Hematopoietic multipotent progenitor cell treated with erythropoietin and hydrocortisone succinate and interleukin-3 and kit ligand, for 6 days (in vitro differentiated cells): ENCODE measurements around the gene YPEL2.
"Not testable (repeated sequence)": the region's sequence is repeated elsewhere in the genome, so short reads cannot be mapped to it uniquely, and the experiment has no call there.

ENCODE experiments used
- DNase-seq: peaks from one replicate; pipeline ENCODE4 v3.0.0-alpha.2; 2015

YPEL2 gene

DNA sequence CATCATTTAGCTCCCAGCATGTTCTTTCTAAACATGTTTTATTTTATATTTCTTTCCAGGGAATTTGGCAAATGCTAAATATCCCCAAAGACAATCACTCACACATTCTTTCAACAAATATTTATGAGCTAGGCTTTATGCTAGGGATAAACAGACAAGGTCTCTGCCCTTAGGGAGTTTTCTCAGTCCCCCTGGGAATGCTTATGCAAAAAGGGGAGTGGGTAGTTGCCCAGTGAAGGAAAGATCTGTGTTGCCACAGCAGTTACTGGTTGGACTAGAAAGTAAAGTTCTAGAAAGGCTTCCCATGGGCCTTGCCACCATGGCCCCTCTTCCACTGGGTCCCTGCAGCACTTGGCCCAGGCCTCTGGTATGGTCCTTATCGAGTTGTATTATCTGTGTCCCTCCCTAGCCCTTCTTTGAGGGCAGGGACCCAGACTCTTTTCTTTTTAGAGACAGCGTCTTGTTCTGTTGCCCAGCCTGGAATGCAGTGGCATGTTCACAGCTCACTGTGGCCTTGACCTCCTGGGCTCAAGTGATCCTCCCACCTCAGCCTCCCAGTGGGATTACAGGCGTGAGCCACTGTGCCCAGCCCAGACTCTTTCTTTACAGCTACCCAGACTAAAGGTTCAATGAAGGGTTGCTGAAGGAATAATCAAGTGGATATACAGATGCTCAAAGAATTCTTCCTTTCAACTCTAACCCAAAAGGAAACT is 78.0 kb downstream of the YPEL2 start:
- no peak for DNase-seq

DNA sequence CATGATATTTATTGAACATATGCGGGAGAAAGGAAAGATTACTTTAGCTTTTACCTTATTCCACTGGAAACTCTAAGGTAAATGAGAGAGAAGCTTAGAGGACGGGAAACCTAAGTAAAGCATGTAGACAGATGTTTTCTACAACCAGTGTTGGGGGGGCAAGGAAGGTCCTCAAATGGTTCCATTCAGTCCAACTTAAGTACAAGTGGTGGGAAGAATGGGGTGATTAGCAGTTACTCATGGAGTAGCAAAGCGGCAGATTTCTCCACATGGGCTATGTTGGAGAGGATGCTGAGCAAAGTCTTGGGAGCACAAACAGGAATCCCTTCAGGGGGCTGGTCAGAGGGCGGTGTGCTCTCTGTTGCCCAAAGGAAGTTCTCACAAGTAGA is 78.6 kb downstream of the YPEL2 start:
- no peak for DNase-seq

DNA sequence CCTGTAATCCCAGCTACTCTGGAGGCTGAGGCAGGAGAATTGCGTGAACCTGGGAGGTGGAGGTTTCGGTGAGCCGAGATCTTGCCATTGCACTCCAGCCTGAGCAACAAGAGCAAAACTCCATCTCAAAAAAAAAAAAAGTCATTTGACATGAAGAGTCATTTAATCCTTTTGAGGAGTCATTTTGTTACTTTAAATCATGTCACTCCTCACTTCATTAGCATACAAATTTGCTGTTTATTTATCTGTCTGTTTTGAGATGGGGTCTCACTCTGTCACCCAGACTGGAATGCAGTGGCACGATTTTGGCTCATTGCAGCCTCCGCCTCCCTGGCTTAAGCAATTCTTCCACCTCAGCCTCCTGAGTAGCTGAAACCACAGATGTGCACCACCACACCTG is 81.0 kb downstream of the YPEL2 start:
- DNase-seq = not testable (repeated sequence)

DNA sequence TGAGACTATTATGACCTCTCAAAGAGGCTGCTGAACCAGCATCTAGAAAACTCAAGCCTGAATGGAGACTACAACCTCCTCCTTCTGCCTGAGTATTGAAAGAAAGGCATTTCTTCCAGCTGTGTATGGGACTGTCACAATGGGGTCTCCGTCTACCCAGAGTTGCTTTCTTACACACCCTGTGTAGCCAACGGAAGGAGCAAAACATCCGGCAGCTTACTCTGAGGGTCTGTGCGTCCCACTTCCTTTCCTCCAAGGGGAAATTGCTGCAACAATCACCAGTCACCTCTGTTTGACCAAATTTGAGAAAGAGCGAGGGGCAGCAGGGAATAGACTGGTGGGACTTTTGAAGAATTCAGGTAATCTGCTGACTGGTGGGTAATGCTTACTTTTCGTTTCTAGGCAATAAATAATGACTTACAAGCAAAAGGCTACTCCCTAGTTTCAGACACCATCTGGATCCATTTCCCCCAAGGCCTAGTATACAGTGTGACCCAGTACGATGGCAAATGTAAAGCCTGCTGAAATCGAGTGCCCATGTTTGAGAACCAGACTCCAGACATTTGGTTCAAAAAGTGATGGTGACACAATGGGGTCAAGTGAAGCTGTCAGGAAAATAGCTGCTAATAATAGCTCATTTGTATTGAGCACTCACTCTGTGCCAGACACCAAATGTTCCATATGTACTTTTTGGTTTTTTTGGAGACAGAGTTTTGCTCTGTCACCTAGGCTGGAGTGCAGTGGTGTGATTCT is 81.7 kb downstream of the YPEL2 start:
- DNase-seq = no peak

DNA sequence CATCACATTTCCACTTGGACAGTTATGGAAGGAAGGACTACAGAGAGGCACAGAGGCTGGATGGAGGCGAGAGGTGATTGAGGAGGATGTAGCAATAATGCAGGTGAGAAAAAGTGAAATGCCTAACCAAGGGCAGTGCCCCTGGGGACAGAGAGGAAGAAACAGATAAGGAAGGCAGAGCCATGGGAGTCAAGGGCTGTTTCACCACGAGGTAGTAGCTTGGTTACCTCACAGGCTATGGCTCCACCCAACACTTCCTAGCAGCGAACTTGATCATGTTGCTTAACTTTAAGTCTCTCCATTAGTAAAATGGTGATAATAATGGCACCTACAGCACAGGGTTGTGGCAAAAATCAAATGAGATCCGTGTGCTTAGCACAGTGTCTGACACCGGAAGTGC is 83.9 kb downstream of the YPEL2 start:
- DNase-seq = peak; percentile 60

DNA sequence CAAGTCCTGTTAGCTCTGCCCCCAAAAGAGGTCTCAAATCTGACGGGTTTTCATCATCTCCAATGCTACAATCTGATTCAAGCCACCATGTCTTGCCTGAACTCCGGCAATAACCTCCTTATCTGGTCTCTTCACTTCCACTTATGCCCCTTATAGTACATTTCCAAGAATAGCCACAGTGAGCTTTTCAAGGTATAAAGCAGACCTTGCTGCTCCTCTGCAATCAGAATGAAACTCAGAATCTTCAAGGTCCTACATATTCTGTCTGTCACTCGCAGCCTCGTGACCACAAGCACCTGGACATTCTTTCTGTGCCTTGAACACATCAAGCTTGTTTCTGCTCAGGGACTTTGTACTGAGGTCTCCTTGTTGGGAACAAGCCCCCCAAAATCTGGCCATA is 84.7 kb downstream of the YPEL2 start:
- DNase-seq = peak; percentile 28

DNA sequence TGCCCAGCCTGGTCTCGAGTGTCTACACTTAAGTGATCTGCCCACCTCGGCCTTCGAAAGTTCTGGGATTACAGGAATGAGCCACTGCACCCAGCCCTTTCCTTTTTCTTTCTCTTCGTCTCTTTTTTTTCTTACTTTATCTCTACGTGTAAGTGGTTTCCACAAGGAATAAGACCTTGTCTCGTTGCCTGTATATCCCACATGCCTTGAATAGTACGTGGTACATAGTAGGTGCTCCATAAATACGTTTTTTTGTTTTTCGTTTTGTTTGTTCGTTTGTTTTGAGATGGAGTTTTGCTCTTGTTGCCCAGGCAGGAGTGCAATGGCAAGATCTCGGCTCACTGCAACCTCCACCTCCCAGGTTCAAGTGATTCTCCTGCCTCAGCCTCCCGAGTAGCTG is 86.0 kb downstream of the YPEL2 start:
- no peak for DNase-seq

DNA sequence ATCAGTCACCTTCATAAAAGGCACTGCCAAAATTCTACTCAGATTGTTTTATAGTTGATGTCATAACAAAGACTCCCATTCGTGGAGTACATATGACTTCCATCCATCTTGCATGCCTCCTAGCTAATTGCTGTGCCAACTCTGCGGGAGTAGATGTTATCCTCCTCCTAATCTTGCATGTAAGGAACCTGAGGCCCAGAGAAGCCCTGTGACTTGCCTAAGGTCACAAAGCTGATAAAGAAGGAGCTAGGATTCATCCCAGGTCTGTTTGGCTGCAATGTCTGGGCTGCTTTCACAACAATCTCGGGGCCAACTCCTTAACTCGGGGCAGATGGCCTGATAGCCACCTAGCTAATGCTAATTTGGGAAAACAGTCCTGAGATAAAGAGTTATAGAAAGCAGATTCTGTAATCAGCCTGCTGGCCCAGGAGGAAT is 87.3 kb downstream of the YPEL2 start:
- DNase-seq = no peak

DNA sequence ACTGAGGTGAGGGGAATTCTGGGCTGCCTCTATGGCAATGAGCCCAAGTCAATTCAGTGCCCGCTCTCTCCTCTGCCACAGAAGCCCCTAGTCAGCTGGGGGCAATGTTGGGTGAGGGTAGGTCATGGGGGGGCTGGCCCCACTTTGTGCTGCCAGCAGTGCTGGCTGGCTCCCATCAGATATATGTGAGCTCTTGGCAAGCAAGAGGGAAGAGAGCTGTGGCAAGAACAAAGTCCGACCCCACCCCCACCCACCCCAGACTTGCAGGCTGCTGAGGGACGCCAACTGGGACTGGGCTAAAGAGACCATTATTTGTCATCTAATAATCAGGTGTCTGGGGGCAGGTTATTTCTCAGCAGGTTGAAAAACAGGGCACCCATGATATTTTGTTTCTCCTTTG is 89.4 kb downstream of the YPEL2 start:
- DNase-seq = no peak

DNA sequence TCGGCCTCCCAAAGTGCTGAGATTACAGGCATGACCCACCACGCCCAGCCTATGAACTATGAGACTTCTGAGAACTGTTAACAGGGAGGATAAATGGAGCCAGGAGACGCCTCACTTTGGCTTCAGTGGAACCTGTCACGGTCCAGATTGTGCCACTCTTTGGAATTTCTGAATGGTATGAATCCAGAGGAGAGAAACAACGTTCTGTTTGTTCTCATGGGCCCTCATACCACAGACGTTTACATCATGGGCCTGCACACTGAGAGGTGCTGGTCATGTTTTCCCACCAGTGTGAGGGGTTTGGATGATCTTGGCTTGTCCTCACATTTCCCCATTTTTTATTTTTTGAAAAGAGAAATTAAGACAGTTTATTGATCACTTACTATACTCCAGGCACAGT is 90.3 kb downstream of the YPEL2 start:
- DNase-seq = no peak

DNA sequence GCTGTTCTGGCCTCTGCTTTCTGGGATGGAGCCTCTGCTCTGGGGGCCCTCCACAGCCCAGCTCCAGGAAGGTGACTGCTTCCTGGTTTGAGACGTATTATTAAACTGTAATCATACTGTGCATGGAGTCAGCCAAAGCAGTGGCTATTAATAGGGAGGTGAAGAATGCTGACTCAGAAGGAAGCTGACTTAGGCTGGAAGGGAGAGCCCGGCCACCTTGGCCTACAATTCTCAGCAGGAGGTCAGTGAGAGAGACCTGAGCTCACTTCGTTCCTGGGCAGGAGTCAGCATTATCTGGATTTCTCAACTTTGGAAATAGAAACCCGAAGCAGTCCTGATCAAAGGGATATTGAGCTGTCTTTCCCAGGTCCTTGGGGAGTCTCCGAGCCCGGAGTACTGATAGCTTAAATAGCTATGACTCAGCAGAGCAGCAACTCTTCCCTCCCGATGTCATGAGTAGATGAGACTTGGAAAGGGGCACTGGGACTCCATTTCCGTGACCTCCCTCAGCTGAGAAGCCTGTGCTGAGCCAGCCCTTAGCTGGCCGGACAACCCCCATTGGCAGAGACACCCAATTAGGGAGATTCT is 91.8 kb downstream of the YPEL2 start:
- no peak for DNase-seq

DNA sequence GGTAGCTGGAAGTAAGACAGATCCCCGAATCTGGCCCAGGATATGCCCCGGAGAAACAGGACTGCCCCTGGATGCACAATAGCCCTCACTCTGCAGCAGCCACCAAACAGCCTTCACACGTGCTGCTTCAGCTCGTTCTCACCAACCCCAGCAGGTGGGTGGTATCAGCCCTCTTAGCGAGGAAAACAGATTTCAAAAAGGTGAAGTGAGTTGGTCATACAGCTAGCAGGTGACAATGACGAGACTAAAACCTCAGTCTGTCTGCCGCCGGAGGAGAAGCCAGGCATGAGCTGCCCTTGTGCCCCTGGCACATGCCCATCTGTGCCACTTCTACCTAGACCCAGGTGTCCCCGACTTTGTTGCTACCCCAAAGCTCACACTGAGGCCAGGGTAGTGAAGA is 92.4 kb downstream of the YPEL2 start:
- no peak for DNase-seq

DNA sequence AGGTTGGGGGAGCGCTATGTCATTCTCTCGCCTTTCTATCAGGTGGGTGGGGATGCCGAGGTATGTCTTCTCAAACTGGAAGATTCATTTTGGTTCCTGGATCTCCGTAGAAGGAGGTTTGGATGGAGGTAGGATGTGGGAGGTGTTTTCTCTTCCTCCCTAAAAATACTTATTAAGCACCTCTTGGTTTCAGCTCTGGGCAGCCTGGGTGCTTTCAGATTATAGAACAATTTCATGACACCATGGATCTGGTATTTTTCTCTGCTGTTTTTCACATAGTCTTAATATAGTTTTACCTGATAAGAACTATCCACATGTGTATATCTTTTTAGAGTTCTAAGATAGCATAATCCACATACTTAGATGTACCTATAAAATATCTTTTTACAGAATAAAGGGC is 92.9 kb downstream of the YPEL2 start:
- DNase-seq = no peak

DNA sequence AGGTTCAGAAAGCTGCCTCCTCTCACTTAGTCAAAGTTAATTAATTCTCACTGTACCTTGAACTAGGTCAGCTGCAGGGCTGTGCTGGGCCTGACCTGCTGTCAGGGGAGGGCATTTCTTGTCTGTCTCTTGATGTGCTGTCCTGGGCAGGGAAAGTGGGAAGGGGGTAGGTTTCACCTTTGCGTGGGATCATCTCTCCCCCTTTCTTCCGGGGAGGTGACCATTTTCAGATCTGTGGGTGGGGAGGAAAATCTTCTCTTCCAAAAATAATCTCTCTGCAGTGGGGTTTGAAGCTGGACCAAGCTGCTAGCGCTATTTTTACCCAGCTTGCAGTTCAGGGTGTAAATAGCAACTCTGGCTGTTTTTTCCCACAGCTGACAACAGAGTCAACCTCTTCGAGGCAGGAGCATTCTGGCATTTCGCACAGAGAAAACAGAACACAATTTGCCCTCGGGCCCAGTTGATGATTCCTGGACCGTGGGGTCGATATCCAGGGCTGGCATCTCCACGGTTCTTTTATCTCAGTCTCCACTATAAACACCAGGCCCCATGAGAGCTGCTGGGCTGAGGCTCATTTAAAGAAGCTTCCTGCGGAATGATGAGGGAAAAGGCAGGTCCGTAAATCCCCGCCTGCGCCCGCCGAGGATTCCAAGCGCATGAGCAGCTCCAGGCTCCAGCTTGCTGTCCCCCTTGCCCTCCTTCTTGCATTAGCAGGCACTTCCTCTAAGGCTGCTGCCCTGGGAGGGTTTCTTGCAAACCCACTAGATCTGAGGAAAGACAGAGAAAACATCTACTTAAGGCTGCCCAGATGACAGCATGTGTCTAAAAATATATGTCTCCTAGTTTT is 93.9 kb downstream of the YPEL2 start:
- no peak for DNase-seq

DNA sequence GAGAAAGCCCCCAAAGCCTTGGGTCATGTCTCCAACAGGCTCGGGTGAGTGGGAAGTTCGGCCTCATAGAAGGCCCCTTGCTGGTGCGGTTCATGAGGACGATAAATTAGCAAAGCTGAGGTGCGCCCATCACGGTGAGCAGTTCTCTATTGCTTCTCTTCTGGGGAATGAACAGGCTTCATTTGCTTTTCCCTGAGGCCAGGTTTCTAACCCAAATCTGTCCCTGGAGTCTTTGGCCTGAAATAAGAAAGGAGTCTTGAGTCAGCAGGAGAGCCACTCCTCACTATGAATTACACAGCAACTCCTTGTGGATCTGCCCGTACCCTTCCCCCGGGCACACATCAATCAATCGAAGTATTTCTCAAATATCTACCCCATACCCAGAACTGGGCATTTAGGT is 94.6 kb downstream of the YPEL2 start:
- DNase-seq = no peak

DNA sequence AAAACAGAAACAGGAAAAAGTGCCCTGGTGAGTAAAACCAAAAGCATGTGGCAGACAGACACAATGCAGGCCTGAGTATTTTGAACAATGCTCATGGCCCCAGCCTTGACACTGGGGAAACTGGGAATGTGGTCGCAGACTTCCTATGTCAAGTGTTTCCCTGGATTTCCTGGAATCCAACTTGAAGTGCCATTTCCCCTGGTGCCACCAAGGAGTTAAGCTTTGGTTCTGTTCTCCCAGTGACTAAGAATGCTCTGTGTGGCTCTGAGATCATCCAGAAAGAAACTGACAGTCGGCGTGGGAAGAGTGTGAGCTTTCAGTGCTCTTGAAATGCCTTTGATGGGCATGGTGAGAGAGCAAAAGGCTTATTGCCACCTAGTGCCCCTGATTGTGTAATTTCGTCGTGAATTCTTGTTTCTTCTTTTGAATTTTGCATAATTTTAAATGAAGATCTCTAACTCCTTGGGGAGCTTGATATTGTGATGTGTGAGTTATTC is 96.0 kb downstream of the YPEL2 start:
- DNase-seq = peak; percentile 29

DNA sequence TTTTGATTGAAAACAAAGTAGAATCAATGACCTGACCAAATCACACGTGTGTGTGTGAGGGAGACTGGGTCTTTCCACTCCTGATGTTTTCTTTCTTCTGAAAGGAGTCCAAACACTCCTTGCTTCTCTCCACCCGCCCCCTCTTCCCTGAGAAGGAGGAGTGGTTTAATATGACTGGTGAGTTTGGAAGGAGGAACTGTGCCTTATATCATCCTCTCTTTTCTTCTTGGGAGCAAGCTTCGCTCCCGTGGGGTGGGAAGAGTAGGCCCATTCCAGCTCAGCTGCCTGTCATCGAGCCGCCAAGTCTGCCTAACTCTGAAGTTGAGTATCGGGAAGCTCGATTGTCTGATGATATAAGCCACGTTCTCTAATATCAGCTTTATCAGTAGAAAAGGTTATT is 96.5 kb downstream of the YPEL2 start:
- DNase-seq = no peak

DNA sequence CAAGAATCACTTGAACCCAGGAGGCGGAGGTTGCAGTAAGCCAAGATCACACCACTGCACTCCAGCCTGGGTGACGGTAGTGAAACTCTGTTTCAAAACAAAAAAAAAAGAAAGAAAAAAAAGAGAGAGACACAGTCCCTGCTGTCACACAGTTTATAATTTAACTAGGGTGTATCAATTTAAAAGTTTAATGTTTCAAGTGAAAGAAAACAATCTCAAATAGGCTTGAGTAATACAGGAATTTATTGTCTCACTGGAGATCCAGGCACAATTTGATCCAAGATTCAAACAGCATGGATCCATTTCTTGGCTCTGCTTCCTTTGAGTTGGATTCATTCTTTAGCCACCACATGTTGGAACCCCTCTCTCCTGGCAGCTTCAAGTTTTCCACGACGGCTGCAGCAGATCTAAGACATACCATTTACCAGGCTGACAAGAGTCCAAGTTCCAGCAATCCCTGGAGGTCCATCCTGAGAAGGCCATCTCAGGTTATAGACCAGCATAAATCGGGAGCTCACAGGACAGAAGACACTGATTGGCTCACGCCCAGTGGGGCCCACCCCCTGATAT is 97.5 kb downstream of the YPEL2 start:
- DNase-seq = no peak

DNA sequence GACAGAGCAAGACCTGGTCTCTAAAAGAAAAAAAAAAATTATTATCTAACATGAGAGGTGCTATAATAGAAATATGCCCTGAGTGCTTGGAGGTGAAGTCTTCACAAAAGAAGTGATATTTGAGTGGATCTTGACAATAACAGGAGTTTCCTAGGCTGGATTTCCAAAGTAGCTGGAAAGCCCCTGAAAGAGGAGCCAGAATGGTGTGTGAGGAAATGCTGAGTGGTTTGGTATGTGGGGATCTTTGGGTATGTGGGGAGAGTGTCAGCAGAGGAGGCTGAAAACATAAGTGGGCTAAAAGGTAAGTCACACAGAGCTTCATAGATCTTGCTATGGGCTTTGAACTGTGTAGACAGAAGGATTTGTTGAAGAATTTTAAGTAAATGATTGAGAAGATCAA is 100.1 kb downstream of the YPEL2 start:
- no peak for DNase-seq

DNA sequence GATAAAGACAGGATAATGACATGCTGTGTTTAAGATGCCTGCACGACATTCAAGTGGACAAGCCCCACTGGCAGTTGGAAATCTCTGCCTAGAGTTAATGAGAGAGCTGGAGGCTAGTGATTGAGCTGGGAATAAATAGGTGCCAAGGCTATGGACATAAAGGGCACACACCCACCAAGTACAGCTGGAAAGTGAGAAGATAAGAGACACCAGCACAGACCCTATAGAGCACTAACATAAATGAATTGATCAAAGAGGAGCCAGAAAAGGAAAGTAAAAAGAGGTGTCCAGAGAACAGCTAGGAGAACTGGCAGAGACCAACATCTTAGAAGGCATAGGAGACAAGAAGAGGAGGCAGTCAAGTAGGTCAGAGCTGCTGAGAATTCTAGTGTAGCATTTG is 101.2 kb downstream of the YPEL2 start:
- no peak for DNase-seq

DNA sequence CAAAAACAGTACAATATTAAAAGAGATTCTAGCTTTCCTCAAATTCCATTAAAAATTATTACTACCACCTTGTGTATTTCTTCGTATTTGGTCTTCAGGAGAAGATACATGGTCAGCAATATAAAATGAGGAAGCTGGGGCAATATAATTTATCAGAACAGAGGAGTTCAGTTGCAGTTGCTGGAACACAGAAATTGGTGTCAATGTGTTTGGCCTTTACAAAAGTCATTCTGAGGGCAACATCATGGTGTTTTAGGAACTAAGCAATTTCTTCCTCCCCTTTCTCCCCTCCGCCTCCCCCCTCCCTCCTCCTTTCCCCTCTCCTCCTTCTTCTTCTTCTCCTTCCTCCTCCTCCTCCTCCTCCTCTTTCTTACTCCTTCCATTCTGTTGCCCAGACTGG is 102.1 kb downstream of the YPEL2 start:
- no peak for DNase-seq

DNA sequence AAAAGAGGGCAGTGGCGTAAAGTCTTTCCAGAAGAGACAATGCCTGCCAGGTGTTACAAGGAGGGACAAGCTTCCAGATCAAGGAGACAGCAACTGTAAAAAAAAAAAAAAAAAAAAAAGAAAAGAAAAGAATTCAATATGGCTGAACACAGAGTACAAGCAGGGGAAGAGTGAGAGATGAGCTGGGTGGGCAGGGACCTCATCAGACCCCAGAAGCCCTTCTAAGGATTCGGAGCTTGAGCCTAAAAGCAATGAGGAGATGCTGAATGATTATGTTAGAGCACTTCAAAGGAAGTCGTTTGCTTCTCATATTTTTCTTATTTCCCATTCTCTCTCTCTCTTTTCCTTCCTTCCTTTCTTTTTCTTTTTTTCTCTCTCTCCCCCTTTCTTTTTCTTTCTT is 103.0 kb downstream of the YPEL2 start:
- no peak for DNase-seq

DNA sequence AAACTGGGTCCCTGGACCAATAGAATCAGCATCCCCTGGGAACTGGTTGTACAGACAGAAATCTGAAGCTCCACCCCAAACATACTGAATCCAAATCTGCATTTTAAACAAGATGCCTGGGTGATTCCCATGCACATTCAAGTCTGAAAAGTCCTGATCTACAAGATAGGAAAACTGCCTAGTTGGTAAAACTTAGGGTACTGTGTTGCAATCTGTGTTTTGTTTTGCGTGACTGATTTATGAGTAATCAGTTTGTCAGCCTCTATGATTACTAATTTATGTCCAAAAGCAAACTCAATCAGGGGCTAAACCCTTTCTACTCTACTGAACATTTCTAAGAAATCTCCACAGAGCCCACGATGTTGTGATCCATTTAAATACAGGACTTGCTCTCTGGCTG is 103.8 kb downstream of the YPEL2 start:
- no peak for DNase-seq
